ENCODE measurements around the gene ATF6.

Gene ATF6

GRCh38 chr1:161738627-161739287, 27.4 kb upstream of the ATF6 start:
- peak; percentile 26 to 48 (median 29) for TF ChIP-seq CTCF (IDR thresholded peaks at IDR 0.05; ENCODE audit: unreplicated experiment in 3 of 3)
- Mint-ChIP-seq H3K4me3 (no peak overlapping the region), H3K4me1 (peaks cover 5% of the 10 kb centered on the region), H3K36me3 (ENCODE audit: low read depth) (no peaks in the 10 kb centered on the region), H3K27me3 (ENCODE audit: low read depth) (peaks cover 16% of the 10 kb centered on the region), H3K9me3 (no peaks in the 10 kb centered on the region), H3K27ac (no peak overlapping the region)

- no peak for TF ChIP-seq CTCF (IDR thresholded peaks at IDR 0.05; ENCODE audit: unreplicated experiment in 3 of 3)
- Mint-ChIP-seq H3K4me1 (peaks cover 5% of the 10 kb centered on the region), H3K27ac (no peak overlapping the region), H3K4me3 (no peak overlapping the region), H3K27me3 (ENCODE audit: low read depth) (peaks cover 20% of the 10 kb centered on the region), H3K36me3 (ENCODE audit: low read depth) (no peaks in the 10 kb centered on the region), H3K9me3 (no peaks in the 10 kb centered on the region)
Measured at GRCh38 chr1:161739865-161740566, 26.1 kb upstream of the ATF6 start.

- Mint-ChIP-seq H3K4me1 (peaks cover 5% of the 10 kb centered on the region), H3K27me3 (ENCODE audit: low read depth) (peaks cover 25% of the 10 kb centered on the region), H3K27ac (no peak overlapping the region), H3K4me3 (no peak overlapping the region), H3K9me3 (no peaks in the 10 kb centered on the region), H3K36me3 (ENCODE audit: low read depth) (no peaks in the 10 kb centered on the region)
- TF ChIP-seq CTCF (IDR thresholded peaks at IDR 0.05; ENCODE audit: unreplicated experiment in 3 of 3) = no peak
Measured at GRCh38 chr1:161740921-161741320, 25.2 kb upstream of the ATF6 start.

DNA sequence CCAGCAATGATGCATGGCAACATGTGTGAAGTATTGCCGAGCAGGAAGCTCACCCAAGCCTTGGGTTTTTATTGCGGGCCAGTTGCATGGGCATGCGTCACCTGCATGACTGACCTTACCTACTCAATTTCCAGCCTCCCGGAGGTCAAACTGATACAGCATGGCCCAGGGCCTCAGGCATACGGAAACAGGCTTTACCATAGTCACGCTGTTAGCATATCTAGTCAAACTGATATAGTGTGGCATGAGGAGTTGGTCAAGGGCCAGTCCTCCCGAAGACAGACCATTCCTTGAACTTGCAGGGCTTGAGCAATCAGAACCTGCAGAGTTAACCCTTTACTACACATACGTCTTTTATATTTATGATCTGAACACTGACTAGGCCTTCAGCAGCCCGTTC, 22.9 kb upstream of the ATF6 start:
- no peaks in the 10 kb centered on the region for H3K9me3 Mint-ChIP-seq
- TF ChIP-seq CTCF (IDR thresholded peaks at IDR 0.05; ENCODE audit: unreplicated experiment in 3 of 3) = no peak

DNA sequence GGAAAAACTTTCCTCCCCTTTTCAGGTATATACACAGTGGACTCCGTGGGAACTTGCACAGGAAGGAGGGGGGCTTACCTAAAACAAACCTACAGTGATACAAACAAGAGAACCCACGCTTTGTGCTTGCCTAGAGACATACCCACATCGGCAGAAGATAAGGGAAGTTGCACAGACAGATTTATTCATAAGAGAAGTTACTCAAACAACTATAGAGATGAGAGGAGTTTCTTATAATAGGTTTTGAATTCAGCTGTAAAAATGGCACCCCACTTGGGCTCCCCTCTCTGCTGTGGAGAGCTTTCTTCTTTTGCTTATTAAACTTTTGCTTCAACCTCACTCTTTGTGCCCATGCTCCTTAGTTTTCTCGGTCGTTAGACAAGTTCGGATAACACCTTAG, 18.3 kb upstream of the ATF6 start:
- H3K9me3 Mint-ChIP-seq = no peaks in the 10 kb centered on the region
- H3K4me3 Mint-ChIP-seq = peak overlapping the region; percentile 17 to 62 (median 18)
- peaks cover 19% of the 10 kb centered on the region for H3K4me1 Mint-ChIP-seq
- H3K27ac Mint-ChIP-seq = peak overlapping the region in 1 of 3 experiments; percentile 31
- no peak for TF ChIP-seq CTCF (IDR thresholded peaks at IDR 0.05; ENCODE audit: unreplicated experiment in 3 of 3)
- H3K36me3 Mint-ChIP-seq (ENCODE audit: low read depth) = peaks cover 14% of the 10 kb centered on the region
- peaks cover 17% of the 10 kb centered on the region for H3K27me3 Mint-ChIP-seq (ENCODE audit: low read depth)

More for the DNA sequence above, 22.9 kb upstream of the ATF6 start:
- Mint-ChIP-seq H3K4me1 (peaks cover 5% of the 10 kb centered on the region), H3K36me3 (ENCODE audit: low read depth) (no peaks in the 10 kb centered on the region), H3K4me3 (no peak overlapping the region), H3K27me3 (ENCODE audit: low read depth) (peaks cover 22% of the 10 kb centered on the region), H3K27ac (no peak overlapping the region)

Measured in nephron (organoid).